HepG2 (cell line): ENCODE measurements around the gene IL1R1. TPM values are rescaled to one million over a fixed set of nuclear protein-coding genes. Genes with fewer than 3 reads are reported as not detected.

ENCODE experiments used
- GZF1 ChIP-seq: sonication (generic); formaldehyde crosslinking; IDR thresholded peaks from 2 replicates; pipeline ENCODE4 v1.5.1; 2020; ENCODE audit warnings: mild to moderate bottlenecking, missing genetic modification reagents
- HDAC1 ChIP-seq: sonication (generic); formaldehyde crosslinking; IDR thresholded peaks from 2 replicates; pipeline ENCODE4 v1.5.1; 2020; ENCODE audit warnings: mild to moderate bottlenecking, missing genetic modification reagents
- MTF2 ChIP-seq: sonication (generic); formaldehyde crosslinking; IDR thresholded peaks from 2 replicates; pipeline ENCODE4 v1.5.0; 2020; ENCODE audit warnings: missing genetic modification reagents, borderline replicate concordance
- NFIB ChIP-seq: sonication (generic); formaldehyde crosslinking; IDR thresholded peaks from 2 replicates; pipeline ENCODE4 v1.9.0; 2021; ENCODE audit warnings: missing genetic modification reagents, mild to moderate bottlenecking, borderline replicate concordance
- NFYB ChIP-seq: sonication (generic); formaldehyde crosslinking; IDR thresholded peaks from 2 replicates; pipeline ENCODE4 v1.4.0; 2020; ENCODE audit warnings: missing genetic modification reagents
- NONO ChIP-seq, 2 experiments: fragments of 450-650 bp in 1 of 2; sonication (generic) in 1 of 2; formaldehyde crosslinking in 1 of 2; IDR thresholded peaks in 1 of 2; conservative IDR thresholded peaks in 1 of 2; 2 replicates each; pipeline versions ENCODE4 v1.6.1 to v1.8.0; 2017 to 2022; ENCODE audit warnings: mild to moderate bottlenecking in 1 of 2, missing genetic modification reagents in 1 of 2, moderate library complexity in 1 of 2
- NR1H2 ChIP-seq: sonication (generic); formaldehyde crosslinking; IDR thresholded peaks from 2 replicates; pipeline ENCODE4 v1.8.1; 2022; ENCODE audit warnings: low read depth, missing genetic modification reagents, borderline replicate concordance
- REL ChIP-seq: sonication (generic); formaldehyde crosslinking; conservative IDR thresholded peaks from 2 replicates; pipeline ENCODE4 v1.8.0; 2022; ENCODE audit warnings: mild to moderate bottlenecking, missing genetic modification reagents, moderate library complexity
- RFXAP ChIP-seq: sonication (generic); formaldehyde crosslinking; IDR thresholded peaks from 2 replicates; pipeline ENCODE4 v1.4.0; 2020; ENCODE audit warnings: missing genetic modification reagents, borderline replicate concordance
- SCMH1 ChIP-seq: sonication (generic); formaldehyde crosslinking; IDR thresholded peaks from 2 replicates; pipeline ENCODE4 v1.9.0; 2021; ENCODE audit warnings: missing genetic modification reagents, mild to moderate bottlenecking, borderline replicate concordance
- SSRP1 ChIP-seq: IDR thresholded peaks from 2 replicates; pipeline ENCODE4 v1.6.1; 2016; ENCODE audit warnings: control low read depth
- ZBTB21 ChIP-seq: sonication (generic); formaldehyde crosslinking; IDR thresholded peaks from 2 replicates; pipeline ENCODE4 v1.4.0; 2020; ENCODE audit warnings: missing genetic modification reagents
- ZFAT ChIP-seq: sonication (generic); formaldehyde crosslinking; conservative IDR thresholded peaks from 2 replicates; pipeline ENCODE4 v1.8.1; 2023; ENCODE audit warnings: missing genetic modification reagents, inconsistent platforms
- ZFP1 ChIP-seq: IDR thresholded peaks from 2 replicates; pipeline ENCODE4 v1.6.1; 2016
- ZNF205 ChIP-seq: IDR thresholded peaks from 2 replicates; pipeline ENCODE4 v1.6.1; 2018; ENCODE audit warnings: missing biosample characterization, missing genetic modification reagents
- ZNF430 ChIP-seq: sonication (generic); formaldehyde crosslinking; IDR thresholded peaks from 2 replicates; pipeline ENCODE4 v1.9.0; 2021; ENCODE audit warnings: mild to moderate bottlenecking, missing genetic modification reagents
- ZNF777 ChIP-seq: sonication (generic); formaldehyde crosslinking; IDR thresholded peaks from 2 replicates; pipeline ENCODE4 v1.4.0; 2020; ENCODE audit warnings: missing genetic modification reagents
- polyA plus RNA-seq, 8 experiments: library from polyadenylated mRNA; depleted of rRNA in 3 of 8; stranded (reverse) in 7 of 8; unstranded in 1 of 8; fragments of >200 nt; fragmentation: Illumina TruSeq in 4 of 8; extraction: Trizol in 4 of 8; gene quantifications; 2 replicates each; pipeline versions ENCODE4 v1.2.1 to v1.2.3, GENCODE V29; 2011 to 2016; ENCODE audit warnings: low read depth in 4 of 8, missing spikeins in 1 of 8, mixed read lengths in 1 of 8; ENCODE audit not compliant: insufficient read depth in 1 of 8
- total RNA-seq, 5 experiments: library from RNA; depleted of rRNA; stranded (reverse); fragments of >200 nt; fragmentation: Illumina TruSeq; extraction: Trizol; gene quantifications; 2 replicates each; pipeline ENCODE4 v1.2.3, GENCODE V29; 2016; ENCODE audit warnings: low read depth in 1 of 5
- TF ChIP-seq, protein P1 (sequence below): sonication (generic); formaldehyde crosslinking; IDR thresholded peaks from 2 replicates; pipeline ENCODE4 v1.8.0; 2022; ENCODE audit warnings: mild to moderate bottlenecking, missing genetic modification reagents; ENCODE audit not compliant: insufficient replicate concordance
- TF ChIP-seq, protein P2 (sequence below): sonication (generic); formaldehyde crosslinking; IDR thresholded peaks from 2 replicates; pipeline ENCODE4 v1.4.0; 2020; ENCODE audit warnings: mild to moderate bottlenecking, missing genetic modification reagents
- TF ChIP-seq, protein P3 (sequence below): sonication (generic); formaldehyde crosslinking; IDR thresholded peaks from 2 replicates; pipeline ENCODE4 v1.4.0; 2020; ENCODE audit warnings: mild to moderate bottlenecking, low read depth, missing genetic modification reagents
- TF ChIP-seq, protein P4 (sequence below): sonication (generic); formaldehyde crosslinking; IDR thresholded peaks from 2 replicates; pipeline ENCODE4 v1.8.0; 2022; ENCODE audit warnings: missing genetic modification reagents, low read depth, mild to moderate bottlenecking, borderline replicate concordance

Gene IL1R1
- total and polyA plus RNA-seq, 2 of the 13 experiments (the other 11 are each of a cell fraction or from before 2014, with no cell fraction given) = 38.0 to 93.1 TPM

DNA sequence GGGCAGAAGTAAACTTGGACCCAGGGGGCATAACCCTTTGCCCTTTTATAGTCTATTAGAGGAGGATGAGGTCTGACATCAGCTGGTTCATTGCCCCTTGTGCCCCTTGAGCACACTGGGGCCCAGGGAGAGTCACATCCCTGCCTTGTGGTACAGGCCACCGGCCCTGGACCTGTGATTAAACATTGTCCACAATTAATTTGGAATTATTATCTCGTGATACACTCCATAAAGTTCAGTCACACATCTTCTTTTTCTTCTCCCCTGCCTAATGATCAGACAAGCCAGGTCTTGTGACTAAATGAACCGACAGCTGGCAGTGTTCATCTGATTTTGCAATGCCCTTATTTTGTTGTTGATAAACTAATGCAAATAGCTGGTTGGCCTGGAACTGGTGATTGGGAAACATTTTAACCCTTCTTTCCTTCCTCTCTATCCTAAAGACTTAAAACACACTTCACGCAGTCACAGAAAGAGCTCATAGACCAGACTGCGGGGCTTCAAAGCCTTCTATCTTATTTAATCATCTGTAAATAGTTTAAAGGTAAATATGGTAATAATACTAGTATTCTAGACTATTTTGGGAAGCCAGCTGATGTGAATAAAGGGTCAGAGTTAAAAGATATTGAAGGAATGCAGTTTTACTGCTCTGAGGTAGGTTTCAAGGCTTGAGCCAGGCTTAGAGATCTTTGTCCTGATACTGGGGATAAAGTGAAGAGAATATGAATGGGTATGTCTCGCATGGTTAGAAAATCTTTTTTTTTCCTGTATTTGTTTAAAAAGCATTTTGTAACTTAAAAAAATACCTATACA lies 13.4 kb downstream of the IL1R1 start (continued):
- TF ChIP-seq ZNF430 (CRISPR knock-in tag) (peak; percentile 73; the same call in 1 of the 2 replicates), ZNF205 (CRISPR knock-in tag) (peak; percentile 79; the same call in 1 of the 2 replicates), SSRP1 (CRISPR knock-in tag) (no peak), NFIB (no peak), GZF1 (CRISPR knock-in tag) (no peak), SCMH1 (CRISPR knock-in tag) (no peak), ZFAT (no peak), HDAC1 (peak; percentile 75), ZFP1 (CRISPR knock-in tag) (peak; percentile 90), MTF2 (CRISPR knock-in tag) (no peak), NFYB (CRISPR knock-in tag) (no peak), NR1H2 (CRISPR knock-in tag) (no peak), ZBTB21 (CRISPR knock-in tag) (peak; percentile 74), ZNF777 (CRISPR knock-in tag) (no peak), REL (0 out of 2 replicates have a peak, but pooled peaks have one; percentile 60), NONO (IDR thresholded peaks at IDR 0.05) (no peak), NONO (CRISPR knock-in tag; conservative IDR thresholded peaks at IDR 0.05) (peak; percentile 88), RFXAP (CRISPR knock-in tag) (peak; percentile 33; the same call in 1 of the 2 replicates)
- TF ChIP-seq, protein P1, sequence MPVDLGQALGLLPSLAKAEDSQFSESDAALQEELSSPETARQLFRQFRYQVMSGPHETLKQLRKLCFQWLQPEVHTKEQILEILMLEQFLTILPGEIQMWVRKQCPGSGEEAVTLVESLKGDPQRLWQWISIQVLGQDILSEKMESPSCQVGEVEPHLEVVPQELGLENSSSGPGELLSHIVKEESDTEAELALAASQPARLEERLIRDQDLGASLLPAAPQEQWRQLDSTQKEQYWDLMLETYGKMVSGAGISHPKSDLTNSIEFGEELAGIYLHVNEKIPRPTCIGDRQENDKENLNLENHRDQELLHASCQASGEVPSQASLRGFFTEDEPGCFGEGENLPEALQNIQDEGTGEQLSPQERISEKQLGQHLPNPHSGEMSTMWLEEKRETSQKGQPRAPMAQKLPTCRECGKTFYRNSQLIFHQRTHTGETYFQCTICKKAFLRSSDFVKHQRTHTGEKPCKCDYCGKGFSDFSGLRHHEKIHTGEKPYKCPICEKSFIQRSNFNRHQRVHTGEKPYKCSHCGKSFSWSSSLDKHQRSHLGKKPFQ = peak; percentile 80
- TF ChIP-seq, protein P2, sequence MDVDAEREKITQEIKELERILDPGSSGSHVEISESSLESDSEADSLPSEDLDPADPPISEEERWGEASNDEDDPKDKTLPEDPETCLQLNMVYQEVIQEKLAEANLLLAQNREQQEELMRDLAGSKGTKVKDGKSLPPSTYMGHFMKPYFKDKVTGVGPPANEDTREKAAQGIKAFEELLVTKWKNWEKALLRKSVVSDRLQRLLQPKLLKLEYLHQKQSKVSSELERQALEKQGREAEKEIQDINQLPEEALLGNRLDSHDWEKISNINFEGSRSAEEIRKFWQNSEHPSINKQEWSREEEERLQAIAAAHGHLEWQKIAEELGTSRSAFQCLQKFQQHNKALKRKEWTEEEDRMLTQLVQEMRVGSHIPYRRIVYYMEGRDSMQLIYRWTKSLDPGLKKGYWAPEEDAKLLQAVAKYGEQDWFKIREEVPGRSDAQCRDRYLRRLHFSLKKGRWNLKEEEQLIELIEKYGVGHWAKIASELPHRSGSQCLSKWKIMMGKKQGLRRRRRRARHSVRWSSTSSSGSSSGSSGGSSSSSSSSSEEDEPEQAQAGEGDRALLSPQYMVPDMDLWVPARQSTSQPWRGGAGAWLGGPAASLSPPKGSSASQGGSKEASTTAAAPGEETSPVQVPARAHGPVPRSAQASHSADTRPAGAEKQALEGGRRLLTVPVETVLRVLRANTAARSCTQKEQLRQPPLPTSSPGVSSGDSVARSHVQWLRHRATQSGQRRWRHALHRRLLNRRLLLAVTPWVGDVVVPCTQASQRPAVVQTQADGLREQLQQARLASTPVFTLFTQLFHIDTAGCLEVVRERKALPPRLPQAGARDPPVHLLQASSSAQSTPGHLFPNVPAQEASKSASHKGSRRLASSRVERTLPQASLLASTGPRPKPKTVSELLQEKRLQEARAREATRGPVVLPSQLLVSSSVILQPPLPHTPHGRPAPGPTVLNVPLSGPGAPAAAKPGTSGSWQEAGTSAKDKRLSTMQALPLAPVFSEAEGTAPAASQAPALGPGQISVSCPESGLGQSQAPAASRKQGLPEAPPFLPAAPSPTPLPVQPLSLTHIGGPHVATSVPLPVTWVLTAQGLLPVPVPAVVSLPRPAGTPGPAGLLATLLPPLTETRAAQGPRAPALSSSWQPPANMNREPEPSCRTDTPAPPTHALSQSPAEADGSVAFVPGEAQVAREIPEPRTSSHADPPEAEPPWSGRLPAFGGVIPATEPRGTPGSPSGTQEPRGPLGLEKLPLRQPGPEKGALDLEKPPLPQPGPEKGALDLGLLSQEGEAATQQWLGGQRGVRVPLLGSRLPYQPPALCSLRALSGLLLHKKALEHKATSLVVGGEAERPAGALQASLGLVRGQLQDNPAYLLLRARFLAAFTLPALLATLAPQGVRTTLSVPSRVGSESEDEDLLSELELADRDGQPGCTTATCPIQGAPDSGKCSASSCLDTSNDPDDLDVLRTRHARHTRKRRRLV (CRISPR knock-in tag) = 0 out of 2 replicates have a peak, but pooled peaks have one; percentile 50
- TF ChIP-seq, protein P3, sequence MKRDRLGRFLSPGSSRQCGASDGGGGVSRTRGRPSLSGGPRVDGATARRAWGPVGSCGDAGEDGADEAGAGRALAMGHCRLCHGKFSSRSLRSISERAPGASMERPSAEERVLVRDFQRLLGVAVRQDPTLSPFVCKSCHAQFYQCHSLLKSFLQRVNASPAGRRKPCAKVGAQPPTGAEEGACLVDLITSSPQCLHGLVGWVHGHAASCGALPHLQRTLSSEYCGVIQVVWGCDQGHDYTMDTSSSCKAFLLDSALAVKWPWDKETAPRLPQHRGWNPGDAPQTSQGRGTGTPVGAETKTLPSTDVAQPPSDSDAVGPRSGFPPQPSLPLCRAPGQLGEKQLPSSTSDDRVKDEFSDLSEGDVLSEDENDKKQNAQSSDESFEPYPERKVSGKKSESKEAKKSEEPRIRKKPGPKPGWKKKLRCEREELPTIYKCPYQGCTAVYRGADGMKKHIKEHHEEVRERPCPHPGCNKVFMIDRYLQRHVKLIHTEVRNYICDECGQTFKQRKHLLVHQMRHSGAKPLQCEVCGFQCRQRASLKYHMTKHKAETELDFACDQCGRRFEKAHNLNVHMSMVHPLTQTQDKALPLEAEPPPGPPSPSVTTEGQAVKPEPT (CRISPR knock-in tag) = no peak
- TF ChIP-seq, protein P4, sequence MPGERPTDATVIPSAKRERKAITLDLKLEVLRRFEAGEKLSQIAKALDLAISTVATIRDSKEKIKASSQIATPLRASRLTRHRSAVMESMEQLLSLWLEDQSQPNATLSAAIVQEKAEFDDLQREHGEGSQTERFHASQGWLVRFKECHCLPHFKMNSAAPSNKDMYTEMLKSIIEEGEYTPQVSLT = peak; percentile 87; the same call in 1 of the 2 replicates
